GM18502 (cell line): ENCODE results near the gene PRR20G.

Experiments
- ATAC-seq: cut with Tn5 transposase; IDR thresholded peaks from one replicate; pipeline ENCODE4 v1.9.1; 2021; ENCODE audit warnings: mild to moderate bottlenecking; ENCODE audit not compliant: unreplicated experiment, poor library complexity

Gene PRR20G

GRCh38 chr3:127264794-127265514 lies 22.9 kb downstream of the PRR20G start:
- ATAC-seq, result no peak

GRCh38 chr3:127264292-127264691 lies 23.6 kb downstream of the PRR20G start:
- no peak for ATAC-seq

GRCh38 chr3:127263586-127264231 lies 24.1 kb downstream of the PRR20G start:
- no peak for ATAC-seq

GRCh38 chr3:127263037-127263436 lies 24.8 kb downstream of the PRR20G start:
- no peak for ATAC-seq

- no peak for ATAC-seq
Measured at GRCh38 chr3:127262533-127262932, 25.3 kb downstream of the PRR20G start.

GRCh38 chr3:127261925-127262324 lies 25.9 kb downstream of the PRR20G start:
- ATAC-seq, result no peak

GRCh38 chr3:127260826-127261555 lies 26.9 kb downstream of the PRR20G start:
- no peak for ATAC-seq

GRCh38 chr3:127260416-127260815 lies 27.4 kb downstream of the PRR20G start:
- ATAC-seq, result no peak

- no peak for ATAC-seq
Measured at GRCh38 chr3:127259882-127260281, 28.0 kb downstream of the PRR20G start.

GRCh38 chr3:127258733-127259132 lies 29.1 kb downstream of the PRR20G start:
- no peak for ATAC-seq

GRCh38 chr3:127257351-127257750 lies 30.5 kb downstream of the PRR20G start:
- no peak for ATAC-seq

GRCh38 chr3:127256733-127257271 lies 31.0 kb downstream of the PRR20G start:
- ATAC-seq, result no peak

- ATAC-seq, result no peak
Measured at GRCh38 chr3:127256138-127256537, 31.7 kb downstream of the PRR20G start.

GRCh38 chr3:127255516-127255915 lies 32.3 kb downstream of the PRR20G start:
- ATAC-seq, result no peak

- no peak for ATAC-seq
Measured at GRCh38 chr3:127254730-127255129, 33.1 kb downstream of the PRR20G start.

- no peak for ATAC-seq
Measured at GRCh38 chr3:127254033-127254644, 33.7 kb downstream of the PRR20G start.

- no peak for ATAC-seq
Measured at GRCh38 chr3:127253491-127253890, 34.4 kb downstream of the PRR20G start.

GRCh38 chr3:127252446-127252845 lies 35.4 kb downstream of the PRR20G start:
- no peak for ATAC-seq

- no peak for ATAC-seq
Measured at GRCh38 chr3:127250032-127250431, 37.8 kb downstream of the PRR20G start.

- no peak for ATAC-seq
Measured at GRCh38 chr3:127247292-127247691, 40.6 kb downstream of the PRR20G start.

GRCh38 chr3:127238602-127239001 lies 49.2 kb downstream of the PRR20G start:
- no peak for ATAC-seq
